ENCODE data around the gene HEG1.

DNA sequence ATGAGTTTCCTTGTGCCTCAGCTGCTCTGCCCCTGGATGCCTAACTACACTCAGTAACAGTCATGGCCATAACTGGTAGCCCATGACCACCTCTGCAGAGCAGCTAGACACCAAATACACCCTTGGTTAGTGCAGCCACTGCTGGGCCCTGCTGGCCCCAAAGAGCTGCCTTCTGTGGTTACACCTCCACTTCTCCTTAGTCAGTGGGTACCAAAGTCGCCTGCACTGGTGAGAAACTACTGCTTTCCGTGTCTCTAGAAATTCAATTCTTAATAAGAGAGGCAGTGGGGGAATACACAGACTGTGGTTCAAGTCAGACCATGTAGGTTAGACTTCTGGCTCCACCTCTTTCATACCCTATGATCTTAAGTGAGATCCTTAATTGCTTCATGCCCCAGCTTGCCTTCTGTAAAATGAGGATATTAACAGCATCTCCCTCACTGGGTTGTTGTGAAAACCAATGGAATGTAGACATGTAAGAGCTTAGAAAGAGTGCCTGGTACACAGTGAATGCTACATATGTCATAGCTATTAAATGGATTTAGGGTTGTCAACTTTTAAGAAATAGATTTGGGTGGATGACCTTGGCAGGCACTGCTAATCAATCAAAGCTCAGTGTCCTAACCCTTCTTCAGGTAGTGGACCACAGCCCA lies 18.2 kb downstream of the HEG1 start:
- no peak for TF ChIP-seq POLR2A (IDR thresholded peaks at IDR 0.05)
- TF ChIP-seq, protein P1, sequence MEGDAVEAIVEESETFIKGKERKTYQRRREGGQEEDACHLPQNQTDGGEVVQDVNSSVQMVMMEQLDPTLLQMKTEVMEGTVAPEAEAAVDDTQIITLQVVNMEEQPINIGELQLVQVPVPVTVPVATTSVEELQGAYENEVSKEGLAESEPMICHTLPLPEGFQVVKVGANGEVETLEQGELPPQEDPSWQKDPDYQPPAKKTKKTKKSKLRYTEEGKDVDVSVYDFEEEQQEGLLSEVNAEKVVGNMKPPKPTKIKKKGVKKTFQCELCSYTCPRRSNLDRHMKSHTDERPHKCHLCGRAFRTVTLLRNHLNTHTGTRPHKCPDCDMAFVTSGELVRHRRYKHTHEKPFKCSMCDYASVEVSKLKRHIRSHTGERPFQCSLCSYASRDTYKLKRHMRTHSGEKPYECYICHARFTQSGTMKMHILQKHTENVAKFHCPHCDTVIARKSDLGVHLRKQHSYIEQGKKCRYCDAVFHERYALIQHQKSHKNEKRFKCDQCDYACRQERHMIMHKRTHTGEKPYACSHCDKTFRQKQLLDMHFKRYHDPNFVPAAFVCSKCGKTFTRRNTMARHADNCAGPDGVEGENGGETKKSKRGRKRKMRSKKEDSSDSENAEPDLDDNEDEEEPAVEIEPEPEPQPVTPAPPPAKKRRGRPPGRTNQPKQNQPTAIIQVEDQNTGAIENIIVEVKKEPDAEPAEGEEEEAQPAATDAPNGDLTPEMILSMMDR (IDR thresholded peaks at IDR 0.05 in 4 of 5, conservative IDR thresholded peaks at IDR 0.05 in 1 of 5) = no peak

All from gastrocnemius medialis (tissue), 4 donors.